ENCODE data around the gene FGF14.

DNA sequence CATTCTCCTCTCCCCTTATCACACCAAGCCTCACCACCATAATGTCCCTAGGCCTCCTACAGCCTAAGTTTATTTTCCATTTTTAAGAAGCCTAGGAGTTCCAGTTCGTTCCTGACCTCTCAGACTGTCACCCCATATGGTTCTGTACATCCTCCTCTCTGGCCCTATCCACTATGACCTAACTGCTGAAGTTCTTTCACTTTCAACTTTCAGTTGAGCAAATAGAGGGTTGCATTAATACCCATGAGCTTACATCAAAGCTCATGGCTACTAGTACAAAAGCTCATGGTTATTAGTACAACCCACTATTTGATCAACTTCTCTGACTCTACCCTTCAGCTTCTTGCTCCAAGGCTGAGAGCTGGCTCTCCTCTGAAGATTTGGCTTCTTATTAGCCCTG, 72.9 kb downstream of the FGF14 start:
- TF ChIP-seq POLR2AphosphoS5 (IDR thresholded peaks at IDR 0.05), result no peak
- TF ChIP-seq, protein P1, sequence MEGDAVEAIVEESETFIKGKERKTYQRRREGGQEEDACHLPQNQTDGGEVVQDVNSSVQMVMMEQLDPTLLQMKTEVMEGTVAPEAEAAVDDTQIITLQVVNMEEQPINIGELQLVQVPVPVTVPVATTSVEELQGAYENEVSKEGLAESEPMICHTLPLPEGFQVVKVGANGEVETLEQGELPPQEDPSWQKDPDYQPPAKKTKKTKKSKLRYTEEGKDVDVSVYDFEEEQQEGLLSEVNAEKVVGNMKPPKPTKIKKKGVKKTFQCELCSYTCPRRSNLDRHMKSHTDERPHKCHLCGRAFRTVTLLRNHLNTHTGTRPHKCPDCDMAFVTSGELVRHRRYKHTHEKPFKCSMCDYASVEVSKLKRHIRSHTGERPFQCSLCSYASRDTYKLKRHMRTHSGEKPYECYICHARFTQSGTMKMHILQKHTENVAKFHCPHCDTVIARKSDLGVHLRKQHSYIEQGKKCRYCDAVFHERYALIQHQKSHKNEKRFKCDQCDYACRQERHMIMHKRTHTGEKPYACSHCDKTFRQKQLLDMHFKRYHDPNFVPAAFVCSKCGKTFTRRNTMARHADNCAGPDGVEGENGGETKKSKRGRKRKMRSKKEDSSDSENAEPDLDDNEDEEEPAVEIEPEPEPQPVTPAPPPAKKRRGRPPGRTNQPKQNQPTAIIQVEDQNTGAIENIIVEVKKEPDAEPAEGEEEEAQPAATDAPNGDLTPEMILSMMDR (IDR thresholded peaks at IDR 0.05), result no peak
